ENCODE results near the gene IL3.

Gene IL3

DNA sequence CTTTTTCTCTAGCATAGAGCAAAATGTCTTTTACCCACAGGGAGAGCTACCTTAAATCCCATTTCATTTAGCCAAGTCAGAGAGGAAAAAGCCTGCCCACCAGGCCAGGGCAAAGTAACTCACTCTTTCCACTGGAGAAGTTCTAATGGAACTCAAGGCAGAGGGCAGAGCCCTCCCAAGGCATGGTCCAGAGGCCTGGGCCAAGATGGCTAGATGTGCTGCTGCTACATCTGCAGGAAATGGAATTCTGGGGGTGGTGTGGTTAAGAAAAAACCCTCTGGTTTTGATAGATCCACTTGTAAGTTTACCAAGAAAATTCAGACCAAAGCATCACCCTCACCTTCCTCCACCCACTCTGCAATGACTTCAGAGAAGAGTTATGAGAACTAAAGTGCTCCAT is 50.5 kb downstream of the IL3 start:
- no peak for DNase-seq (ENCODE audit: low read depth in 2 of 2, low spot score in 1 of 2)

DNA sequence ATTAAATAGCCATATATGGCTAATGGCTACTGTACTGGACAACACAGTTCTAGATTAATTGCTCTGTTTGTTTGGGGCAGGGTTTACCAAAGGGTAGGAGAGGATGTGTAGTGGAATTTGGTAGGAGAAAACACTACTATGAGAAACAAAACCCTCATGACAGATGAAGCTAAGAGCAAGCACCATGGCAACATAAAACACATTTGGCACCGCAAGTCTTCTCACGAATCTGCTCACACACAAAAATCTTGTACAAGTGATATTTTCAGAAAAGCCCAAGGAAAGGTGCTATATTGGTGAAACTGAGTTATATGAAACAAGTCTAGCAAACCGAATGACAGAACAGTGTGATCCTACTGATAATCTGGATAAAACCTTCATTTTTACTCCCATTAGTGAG is 51.7 kb downstream of the IL3 start:
- DNase-seq (ENCODE audit: low read depth in 2 of 2, low spot score in 1 of 2) = no peak

Measured in stimulated activated CD8-positive, alpha-beta memory T cell treated with anti-CD3 and anti-CD28 coated beads, Interleukin-4, amount 100 ng/mL, for 4 hours (primary cell).